NCI-H526 (cell line): Measurements from ENCODE around the gene PAK1.

Experiments used
- DNase-seq, 2 experiments: peaks; one replicate each; lab custom pipeline; 2025; lab: John Stamatoyannopoulos, UW

PAK1 gene

DNA sequence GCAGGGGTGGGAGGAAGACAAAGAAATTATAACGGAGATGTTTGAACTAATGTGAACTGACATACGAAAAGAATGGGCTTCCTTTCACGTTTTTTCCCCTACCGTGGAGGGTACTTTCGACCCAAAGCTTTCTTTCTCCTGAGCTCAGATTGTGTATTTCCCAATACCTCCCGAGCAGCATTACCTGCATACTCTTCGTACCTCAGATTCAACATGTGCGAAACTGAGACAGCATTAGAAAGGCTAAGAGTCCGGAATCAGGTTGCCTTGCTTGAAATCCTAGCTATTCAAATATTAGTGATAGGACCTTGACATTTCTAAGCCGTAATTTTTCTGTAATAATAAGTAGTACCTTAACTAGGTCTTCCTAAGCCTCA, 778 bp upstream of the PAK1 start:
- DNase-seq, result peak in 1 of 2 experiments; percentile 35

DNA sequence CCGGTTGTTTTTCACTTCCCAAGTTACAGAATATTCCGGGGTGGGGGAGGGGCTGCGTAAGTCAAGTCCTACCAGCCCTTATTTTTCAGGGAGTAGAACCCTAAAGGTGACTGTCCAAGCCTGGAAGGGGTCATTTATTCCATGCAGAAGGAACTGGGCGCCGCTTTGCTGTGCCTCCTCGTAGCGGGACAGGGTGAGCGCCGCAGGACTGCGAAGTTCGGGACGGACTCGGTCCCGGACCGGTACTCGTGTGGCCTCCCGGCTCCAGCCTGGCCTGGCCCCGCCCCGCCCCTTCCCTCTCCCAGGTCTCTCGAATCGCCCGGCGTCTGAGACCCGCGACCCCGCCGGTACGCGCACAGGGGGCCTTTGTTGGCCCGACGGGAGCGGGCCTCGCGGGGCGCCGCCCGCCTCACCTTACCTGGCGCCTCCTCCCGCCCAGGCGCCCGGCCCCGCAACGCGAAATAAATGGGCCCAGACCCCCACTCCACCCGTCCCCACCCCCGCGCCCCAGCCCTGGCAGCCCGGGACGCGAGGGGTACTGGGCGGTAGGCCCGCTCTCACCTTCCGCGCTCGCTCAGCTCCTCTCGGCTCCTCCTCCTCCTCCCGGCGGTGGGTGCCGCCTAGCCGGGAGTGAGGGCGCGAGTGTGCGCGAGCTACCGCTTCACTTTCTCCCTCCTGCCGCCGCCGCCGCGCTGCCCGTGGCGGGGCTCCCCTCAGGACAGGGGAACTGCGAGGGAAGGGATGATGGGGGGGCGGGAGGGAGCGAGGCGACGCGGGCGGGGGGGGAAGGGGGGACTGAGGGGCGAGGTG, 698 bp downstream of the PAK1 start:
- peak in 1 of 2 experiments; percentile 74 for DNase-seq

DNA sequence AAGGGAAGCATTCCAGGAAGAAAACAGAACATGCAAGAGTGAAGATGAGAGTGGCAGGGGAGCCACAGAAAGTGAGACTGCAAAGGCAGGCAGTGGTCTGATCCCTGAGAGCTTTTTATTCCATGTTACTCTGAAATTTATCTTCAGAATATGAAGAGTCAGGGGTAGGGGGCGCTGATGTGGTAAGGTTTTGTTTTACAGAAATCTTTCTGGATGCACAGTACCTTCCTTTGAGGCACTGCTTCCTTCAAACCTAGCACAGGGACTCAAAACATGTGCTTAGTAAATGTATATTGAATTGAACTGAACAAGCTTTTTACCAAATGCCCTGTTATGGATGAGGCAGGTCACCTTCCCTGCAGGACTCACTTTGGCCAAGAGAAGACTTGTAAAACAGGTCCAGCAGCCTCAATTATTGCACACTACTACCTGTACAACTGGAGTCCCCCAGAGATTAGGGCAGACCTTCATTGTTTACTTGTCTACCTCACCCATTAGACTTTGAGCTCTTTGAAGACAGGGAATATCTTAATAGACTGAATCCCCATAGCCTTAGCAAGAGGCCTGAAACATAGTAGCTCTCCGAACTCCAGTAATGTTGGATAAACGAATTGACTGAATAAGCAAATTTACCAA, 2.2 kb downstream of the PAK1 start:
- DNase-seq, result peak; percentile 88 to 93

DNA sequence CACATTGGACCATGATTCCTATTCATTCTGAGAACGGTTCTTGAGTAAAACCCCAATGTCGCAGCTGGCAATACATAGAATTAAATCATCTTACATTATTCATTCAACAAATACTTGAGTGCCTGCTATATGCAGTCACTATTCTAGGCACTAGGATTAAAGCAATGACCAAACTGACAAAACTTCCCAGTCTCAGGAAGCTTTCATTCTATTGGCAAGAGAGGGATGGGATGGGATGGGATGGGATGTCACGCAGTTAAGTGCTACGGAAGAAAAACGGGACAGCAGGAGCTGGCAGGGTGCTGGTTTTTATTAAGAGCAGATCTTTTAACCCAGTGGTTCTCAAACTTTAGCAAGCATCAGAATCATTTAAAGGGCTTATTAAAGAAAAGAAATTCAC, 2.9 kb downstream of the PAK1 start:
- DNase-seq, result peak in 1 of 2 experiments; percentile 34

DNA sequence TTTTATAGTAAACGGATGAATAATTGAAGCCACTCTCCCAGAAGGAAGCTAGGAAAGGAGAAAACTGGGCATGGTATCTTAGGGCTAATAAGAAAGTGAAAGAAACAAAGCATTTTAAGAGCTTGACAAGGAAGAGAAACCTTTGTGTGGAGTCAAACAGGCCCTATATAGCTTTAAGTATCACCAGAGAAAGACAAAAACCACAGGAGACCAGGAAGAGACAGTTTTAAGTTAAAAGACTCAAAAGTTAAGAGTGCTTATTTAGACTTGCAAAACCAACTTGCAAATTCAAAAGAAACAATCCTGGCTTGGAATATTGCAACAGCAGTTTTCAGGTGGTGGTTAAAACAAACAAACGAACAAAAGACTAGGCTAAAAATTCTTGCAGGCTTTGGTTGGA, 3.4 kb downstream of the PAK1 start:
- peak in 1 of 2 experiments; percentile 39 for DNase-seq

DNA sequence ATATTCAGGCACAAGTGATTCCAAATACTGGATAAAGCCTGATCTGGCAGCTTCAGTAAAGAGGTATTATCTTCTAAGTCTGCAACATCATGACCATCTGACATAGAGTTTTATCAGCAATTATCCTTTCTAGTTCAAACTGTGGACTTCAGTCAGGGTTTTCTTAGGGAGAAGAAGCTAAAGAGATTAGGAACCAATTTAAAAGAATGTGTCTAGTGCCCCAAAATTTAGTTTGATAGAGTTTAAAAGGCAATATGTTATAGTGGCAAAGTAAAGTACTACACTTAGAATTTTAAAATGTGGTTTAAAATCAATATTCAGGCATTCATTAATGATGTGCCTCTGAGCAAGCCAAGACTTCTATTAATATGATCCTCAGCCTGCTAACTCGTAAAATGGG, 5.4 kb downstream of the PAK1 start:
- DNase-seq, result no peak

DNA sequence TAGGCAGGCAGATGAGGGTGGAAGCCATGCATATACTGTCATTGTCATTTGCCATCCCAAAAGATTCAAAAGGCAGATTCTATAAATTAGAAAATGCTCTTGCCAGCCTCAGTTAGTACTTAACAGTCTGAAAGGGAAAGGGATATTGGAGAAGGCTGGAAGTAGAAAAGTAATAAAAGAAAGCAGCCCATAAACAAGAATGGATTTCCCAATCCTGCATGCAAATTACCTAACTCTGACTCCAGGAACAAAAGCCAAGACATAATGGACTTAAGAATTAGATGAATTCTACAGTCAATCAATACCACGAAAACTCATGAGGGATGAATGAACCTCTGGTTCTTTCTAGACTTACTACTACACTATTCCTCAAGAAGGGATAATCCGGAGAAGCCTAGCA, 5.9 kb downstream of the PAK1 start:
- no peak for DNase-seq

DNA sequence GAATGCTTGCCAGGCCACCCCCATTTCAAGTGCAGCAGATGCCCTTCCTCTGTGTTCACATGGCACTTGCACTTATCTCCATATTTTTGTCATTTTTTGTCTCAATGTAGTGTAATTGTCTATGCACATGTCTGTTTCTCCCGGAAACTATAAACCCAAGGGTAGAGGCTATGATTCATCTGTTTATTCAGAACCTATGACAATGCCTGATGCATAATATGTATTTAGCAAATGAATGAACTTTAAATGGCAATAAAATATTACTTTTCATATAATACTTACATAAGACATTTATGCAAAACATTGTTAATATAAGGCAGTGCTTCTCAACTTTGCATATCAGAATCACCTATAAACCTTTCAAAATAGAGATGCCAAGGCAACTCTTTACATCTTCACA, 6.7 kb downstream of the PAK1 start:
- DNase-seq, result peak; percentile 33 to 50

DNA sequence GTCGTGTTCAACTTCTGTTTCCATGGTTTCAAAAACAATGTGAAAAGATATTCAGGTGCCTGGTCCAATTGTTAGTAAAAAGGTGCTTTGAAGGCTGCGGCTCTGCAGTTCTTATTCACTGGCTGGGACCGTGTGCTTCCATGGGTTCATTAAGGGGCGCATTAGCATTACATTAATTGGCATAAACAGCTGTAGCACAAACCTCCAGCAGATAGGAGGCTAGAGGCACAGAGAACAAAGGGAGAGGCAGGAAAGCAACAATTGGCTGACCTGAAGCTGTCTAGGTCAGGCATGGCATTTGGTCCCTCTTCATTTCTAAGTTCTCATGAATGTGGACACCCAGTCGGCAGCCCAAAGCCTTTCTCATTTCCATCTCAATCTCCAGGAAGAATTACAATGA, 16.6 kb downstream of the PAK1 start:
- no peak for DNase-seq

DNA sequence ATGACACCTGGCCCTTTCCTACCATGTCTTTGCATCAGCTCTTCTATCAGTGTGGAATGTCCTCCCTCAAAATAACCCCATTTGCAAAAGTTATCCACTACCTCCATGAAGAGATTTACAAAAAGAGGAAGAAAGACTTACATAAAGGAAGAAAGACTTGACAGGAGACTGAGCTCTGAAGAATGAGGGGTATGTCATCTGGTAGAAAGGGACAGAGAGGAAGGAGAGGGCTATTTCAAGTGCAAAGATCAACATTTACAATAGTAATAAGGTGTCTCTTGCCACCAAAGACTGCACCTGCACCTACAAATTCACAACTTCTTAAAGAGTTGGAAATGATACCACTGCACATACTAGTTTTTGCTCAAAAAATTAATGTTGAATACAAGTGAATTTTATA, 18.2 kb downstream of the PAK1 start:
- no peak for DNase-seq

DNA sequence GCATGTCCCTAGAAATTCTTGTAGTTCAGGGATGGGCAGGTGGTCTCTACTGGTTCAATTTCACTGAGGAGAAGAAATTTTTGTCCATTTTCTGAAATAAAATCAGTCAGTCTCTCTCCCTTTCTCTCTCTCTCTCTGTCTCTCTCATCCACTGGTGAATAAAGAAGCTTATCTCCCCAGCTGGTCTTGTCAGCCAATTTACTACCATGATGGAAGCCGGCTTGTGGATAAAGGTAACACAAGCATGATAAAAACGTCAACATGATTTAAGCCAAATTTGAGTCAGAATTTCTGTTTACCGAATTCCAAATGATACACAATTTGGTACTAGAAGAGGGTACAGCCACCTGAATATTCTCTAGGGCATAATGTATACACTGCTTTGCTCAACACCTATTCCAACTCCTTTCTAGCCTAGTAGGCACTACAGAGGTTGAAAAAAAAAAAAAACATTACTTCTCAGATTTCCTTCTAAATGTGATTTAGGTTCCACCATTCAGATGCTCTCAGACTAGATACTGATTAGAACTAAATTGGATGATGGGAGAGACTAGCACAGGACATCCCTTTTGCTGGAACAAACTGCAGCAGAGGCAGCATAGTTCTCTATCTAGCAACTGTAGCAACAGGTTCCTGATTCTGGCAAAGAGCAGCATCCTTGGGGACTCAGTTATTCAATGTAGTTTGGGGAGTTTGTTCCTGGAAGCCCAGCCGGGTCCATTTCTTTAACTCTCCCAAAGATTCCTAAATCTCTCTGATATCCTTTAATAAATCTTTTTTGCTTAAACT, 18.8 kb downstream of the PAK1 start:
- DNase-seq, result no peak

DNA sequence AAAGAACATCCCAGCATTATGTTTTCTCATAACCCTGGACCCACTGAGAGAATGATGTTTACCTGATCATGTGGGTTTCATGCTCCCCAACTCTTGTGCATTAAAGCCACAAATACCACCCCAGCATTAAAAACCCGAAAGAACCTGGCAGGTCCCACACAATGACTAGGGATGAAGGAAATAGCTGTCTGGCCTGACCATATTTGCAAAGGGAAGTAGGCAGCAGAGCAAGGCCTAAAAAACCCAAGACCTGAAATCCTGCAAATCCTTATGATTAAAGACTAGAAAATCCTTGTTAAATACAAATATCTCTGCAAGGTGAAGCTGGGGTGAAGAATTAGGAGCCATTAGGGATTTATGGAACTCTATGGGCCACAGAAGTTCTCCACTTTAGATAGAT, 23.7 kb downstream of the PAK1 start:
- DNase-seq, result no peak

DNA sequence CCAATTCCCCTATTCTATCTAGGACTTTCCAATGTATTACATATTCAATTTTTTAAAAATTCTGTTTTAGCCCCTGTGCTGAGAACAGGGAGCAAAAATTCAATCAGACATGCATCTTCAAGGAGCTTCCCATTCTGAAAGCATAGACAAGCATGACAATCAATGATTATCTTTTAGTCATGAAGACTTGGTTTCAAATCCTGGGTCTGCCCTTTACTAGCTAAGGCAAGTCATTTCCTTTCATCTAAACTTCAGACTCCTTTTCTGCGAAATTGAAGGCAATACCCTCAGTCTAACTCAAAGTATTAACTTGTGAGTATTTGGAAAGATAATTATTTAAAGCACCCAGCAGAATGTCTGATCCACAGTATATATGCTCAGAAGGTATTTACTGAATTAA, 24.1 kb downstream of the PAK1 start:
- DNase-seq, result no peak

DNA sequence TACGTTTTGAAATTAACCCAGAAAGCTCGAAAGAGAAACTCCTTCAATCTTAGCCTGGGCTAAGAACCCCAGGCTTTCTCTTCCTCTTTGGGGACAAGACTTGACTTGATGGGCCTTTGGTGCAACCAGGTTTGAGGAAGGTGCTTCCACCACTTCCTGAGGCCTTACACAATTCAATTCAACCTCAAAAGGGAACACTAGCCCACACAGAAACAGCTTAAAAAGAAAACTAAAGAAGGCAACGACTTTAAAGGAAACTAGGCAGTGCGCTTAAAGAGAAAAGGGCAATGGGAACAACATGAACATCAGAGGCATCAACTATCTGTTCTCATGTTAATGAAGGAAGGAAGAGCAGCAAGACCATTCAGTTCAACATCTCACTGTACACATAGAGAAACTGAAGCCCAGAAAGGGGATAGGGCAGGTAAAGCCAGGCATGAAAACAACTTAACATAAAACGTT, 24.8 kb downstream of the PAK1 start:
- no peak for DNase-seq

DNA sequence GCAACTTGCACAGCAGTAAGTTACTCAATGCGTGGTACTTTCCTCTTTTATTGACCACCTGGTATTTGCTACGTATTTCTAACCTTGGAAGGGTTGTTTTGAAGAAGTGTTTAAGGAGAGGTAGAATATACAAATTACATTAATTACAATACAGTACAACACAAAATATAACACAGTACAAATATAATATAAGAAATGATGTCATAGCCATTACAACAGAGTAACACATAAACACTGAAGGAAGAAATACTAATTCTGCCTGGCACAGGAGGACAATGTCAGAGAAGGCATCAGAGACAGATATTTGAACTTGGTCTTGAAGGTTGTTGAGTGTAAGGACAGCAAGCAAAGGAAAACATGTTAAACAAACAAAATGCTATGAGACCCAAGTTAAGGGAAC, 25.6 kb downstream of the PAK1 start:
- no peak for DNase-seq

DNA sequence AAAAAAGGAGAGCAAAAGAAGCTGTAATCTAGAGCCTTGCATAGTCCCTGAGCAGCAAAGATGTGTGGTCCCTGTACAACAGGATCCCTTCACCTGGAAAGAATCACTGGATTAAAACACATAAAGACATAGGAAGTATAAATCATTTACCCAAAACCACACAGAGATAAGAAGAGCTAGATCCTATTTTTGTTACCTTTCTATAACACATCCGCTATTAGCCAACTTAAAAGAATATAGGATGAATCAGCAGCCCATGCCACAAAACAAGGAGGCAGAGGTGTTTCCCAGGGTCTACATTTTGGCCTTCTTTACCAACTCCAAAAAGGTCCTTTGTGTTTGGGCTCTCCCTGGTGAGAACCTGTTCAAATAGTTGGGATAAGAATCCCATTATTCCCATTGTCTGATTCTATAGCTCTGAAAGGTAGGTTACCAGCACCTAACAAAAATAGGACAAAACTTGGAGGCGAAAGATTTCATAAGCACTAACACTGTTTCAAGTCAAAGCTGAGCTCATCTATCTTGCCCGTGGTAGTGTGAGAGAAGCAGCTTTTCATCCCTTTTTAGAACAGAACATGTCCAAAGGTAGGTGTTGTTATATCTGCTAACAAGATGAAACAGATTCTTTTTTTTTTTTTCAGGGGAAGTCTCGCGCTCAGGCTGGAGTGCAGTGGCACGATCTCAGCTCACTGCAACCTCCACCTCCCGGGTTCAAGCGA, 26.8 kb downstream of the PAK1 start:
- no peak for DNase-seq

DNA sequence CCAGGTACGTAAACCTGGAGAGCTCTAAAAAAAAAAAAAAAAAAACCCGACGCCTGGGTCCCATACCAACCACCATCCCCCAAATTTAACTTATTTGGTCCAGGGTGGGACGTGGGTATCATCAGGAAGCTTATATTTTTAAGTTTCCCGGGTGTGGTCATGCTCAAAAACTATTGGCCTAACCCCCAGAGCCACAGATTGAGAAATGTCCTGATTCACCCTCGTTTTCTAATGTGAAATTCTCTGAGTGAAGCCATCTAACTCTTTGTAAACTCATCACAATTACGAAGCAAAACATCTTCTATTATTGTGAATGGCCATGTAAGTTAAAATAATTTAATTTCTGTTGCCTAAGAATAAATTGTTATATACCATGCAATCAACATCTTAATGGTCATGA, 29.6 kb downstream of the PAK1 start:
- DNase-seq, result no peak

DNA sequence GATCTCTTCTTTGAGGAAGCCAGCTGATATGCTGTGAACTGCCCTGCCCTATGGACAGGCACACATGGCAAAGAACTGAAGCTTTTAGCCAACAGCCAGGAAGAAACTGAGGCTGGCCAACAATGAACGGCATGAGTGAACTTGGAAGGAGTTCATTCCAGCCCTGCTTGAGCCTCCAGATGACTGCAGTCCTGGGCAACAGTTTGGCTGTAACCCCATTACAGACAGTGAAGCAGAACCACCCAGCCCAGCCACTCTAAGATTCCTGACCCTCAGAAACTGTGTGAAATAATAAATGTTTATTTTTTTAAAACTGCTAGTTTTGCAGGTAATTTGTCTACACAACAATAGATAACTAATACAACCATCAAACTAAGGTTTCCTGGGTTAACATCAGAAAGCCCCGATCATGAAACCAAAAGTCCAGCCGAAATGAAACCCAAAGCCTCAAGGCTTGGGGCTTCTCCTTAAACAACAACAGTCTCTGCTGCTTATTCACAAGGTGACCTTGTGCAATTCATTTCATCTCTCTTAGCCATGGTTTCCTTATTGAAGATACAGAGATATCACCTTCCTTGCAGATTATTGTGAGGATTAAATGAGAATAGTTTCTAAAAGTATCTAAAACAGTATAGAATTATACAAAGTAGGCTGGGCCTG, 31.4 kb downstream of the PAK1 start:
- DNase-seq, result no peak

DNA sequence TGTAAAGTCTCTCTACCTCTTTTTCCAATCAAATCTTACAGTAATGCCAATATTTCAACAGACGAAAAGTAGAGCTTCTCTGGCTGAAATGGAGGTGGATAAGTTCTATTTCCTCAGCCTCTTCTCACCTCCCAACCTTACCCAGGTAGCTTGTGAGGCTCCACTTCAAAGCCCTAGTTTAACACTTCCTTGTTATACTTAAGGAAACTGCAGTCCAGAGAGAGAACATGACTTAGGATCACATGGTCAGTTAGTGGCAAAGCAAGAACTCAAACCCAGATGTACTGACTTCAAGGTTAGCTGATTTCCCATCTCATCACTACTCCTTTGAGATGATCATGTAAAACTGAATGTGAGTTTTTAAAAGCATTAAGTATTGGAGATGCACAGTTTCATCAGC, 32.5 kb downstream of the PAK1 start:
- no peak for DNase-seq

DNA sequence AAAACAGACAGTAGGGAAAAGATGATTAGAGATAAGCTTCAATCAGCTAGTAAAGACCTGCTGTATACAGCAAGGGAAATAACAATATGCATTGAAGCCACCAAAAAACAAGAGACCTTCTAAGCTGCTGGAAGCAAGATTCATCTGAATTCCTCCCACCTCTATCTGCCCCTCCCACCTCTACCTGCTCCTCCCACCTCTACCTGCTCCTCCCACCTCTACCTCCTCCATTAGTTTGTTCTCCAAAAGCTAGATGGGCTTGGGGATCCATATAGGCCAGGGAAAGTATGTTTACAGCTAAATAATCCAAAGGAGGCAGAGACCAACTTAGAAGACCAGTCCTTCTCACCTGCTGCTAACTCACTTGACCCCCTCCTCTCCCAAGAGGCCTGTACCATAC, 33.2 kb downstream of the PAK1 start:
- no peak for DNase-seq

DNA sequence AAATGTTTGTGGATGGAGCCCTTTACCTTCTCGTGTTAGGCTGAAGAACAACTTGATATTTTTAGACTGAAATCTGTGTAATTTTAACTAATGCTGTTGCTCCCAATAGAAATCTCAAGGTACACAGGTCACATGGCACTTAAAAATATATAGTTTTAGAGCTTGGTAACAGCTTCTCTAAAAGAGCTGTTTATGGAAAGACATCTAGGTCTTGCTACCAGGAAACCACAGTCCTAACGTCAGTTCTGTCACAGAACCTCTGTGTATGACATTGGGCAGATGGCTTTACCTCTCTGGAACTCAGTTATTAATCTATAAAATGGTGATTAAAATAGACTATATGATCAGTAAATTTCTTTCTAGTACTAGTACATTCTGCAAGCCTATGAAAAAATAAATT, 35.4 kb downstream of the PAK1 start:
- no peak for DNase-seq

DNA sequence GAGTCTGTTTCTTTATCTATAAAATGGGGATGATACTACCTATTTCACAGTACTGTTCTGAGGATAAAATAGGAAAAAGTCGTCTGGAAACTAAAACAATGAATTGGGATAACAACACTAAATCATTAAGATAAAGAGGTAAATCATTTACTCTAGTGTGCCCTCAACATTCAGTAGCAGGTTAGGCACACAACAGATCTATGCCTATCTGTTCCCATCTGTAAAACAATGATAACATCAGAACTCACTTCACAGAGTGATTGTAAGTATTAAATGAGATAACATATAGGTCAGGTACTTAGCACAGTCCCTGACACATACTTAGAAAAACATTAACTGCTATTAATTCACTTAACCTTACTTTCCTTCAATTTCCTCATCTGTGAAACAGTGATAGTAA, 36.9 kb downstream of the PAK1 start:
- DNase-seq, result no peak
